ENCODE results near the gene ATXN7. TPM values are rescaled to one million over a fixed set of nuclear protein-coding genes. Genes with fewer than 3 reads are reported as not detected.

Gene ATXN7
- total RNA-seq, 1 experiment from 2014 or later = 11.3 TPM

GRCh38 chr3:64049136-64049535, 185.5 kb downstream of the ATXN7 start:
- H3K4me1 ChIP-seq (ENCODE audit: insufficient read depth, low read length, poor library complexity, severe bottlenecking) = peaks cover 7% of the 10 kb centered on the region
- POLR2A ChIA-PET (ENCODE audit: low non-redundant PET) = no interaction called here
- no TSS peak for BruUV-seq (replicated peaks)
- no peaks in the 10 kb centered on the region for H3K9me3 ChIP-seq (ENCODE audit: low read depth, low read length, poor library complexity, severe bottlenecking)
- H3K4me3 ChIP-seq (ENCODE audit: low read depth, low read length, poor library complexity, severe bottlenecking) = no peak overlapping the region
- no peaks in the 10 kb centered on the region for H3K36me3 ChIP-seq (ENCODE audit: insufficient read depth, low read length, poor library complexity, severe bottlenecking)
- TF ChIP-seq CTCF (conservative IDR thresholded peaks at IDR 0.05; ENCODE audit: low read depth, low read length) (no peak), EZH2 (IDR thresholded peaks at IDR 0.05; ENCODE audit: borderline replicate concordance, low read depth, low read length, poor library complexity, severe bottlenecking) (no peak)
- DNase-seq (ENCODE audit: low spot score) = no peak
- H3K27me3 ChIP-seq (replicated peaks; ENCODE audit: insufficient read depth, low read depth, low read length, poor library complexity) = no peaks in the 10 kb centered on the region
- intact Hi-C loops (cut with micrococcal nuclease; ENCODE audit: unreplicated experiment) = no loop called here
- CTCF ChIA-PET = no interaction called here
- no peak overlapping the region for H3K27ac ChIP-seq (ENCODE audit: low read depth, low read length, poor library complexity, severe bottlenecking)

GRCh38 chr3:64049832-64050231, 186.2 kb downstream of the ATXN7 start:
- no peak overlapping the region for H3K4me3 ChIP-seq (ENCODE audit: low read depth, low read length, poor library complexity, severe bottlenecking)
- POLR2A ChIA-PET (ENCODE audit: low non-redundant PET) = no interaction called here
- H3K4me1 ChIP-seq (ENCODE audit: insufficient read depth, low read length, poor library complexity, severe bottlenecking) = peaks cover 7% of the 10 kb centered on the region
- BruUV-seq (replicated peaks) = no TSS peak
- no peaks in the 10 kb centered on the region for H3K27me3 ChIP-seq (replicated peaks; ENCODE audit: insufficient read depth, low read depth, low read length, poor library complexity)
- no peak overlapping the region for H3K27ac ChIP-seq (ENCODE audit: low read depth, low read length, poor library complexity, severe bottlenecking)
- no peak for TF ChIP-seq EZH2 (IDR thresholded peaks at IDR 0.05; ENCODE audit: borderline replicate concordance, low read depth, low read length, poor library complexity, severe bottlenecking)
- TF ChIP-seq CTCF (conservative IDR thresholded peaks at IDR 0.05; ENCODE audit: low read depth, low read length) = no peak
- H3K36me3 ChIP-seq (ENCODE audit: insufficient read depth, low read length, poor library complexity, severe bottlenecking) = no peaks in the 10 kb centered on the region
- intact Hi-C loops (cut with micrococcal nuclease; ENCODE audit: unreplicated experiment) = no loop called here
- H3K9me3 ChIP-seq (ENCODE audit: low read depth, low read length, poor library complexity, severe bottlenecking) = no peaks in the 10 kb centered on the region
- no peak for DNase-seq (ENCODE audit: low spot score)
- CTCF ChIA-PET = no interaction called here

Other genes with a start within 250 kb of the ATXN7 start
- not detected in 2 replicates for gene SNTN, start 211.2 kb upstream of the ATXN7 start, total RNA-seq (2021)
- gene C3orf49, start 44.6 kb upstream of the ATXN7 start, total RNA-seq (2021) = not detected in 2 replicates
- gene THOC7, start 62 bp upstream of the ATXN7 start, total RNA-seq (2021) = 37.3 and 41.4 TPM in 2 replicates
- gene SCAANT1, start 48.5 kb downstream of the ATXN7 start, total RNA-seq (2021) = not detected in 2 replicates
- 65.3 and 66.5 TPM in 2 replicates for gene PSMD6, start 159.6 kb downstream of the ATXN7 start, total RNA-seq (2021)